Loucy (cell line): ENCODE results near the gene TMCO6.

Source experiments
- H2AFZ ChIP-seq: fragments of 200-600 bp; sonication (generic); 2 replicates; pipeline ENCODE4 v1.6.0; 2016; ENCODE audit warnings: antibody characterized with exemption, mild to moderate bottlenecking, low read length, moderate library complexity
- H3F3A ChIP-seq: fragments of 200-600 bp; 2 replicates; pipeline ENCODE4 v1.6.0; 2016; ENCODE audit warnings: antibody characterized with exemption, low read depth, mild to moderate bottlenecking
- H3K27me3 ChIP-seq: fragments of 200-600 bp; sonication (generic); 2 replicates; pipeline ENCODE4 v1.6.1; 2014; ENCODE audit warnings: low read length, mild to moderate bottlenecking; ENCODE audit not compliant: insufficient read depth, poor library complexity, severe bottlenecking
- H3K36me3 ChIP-seq: fragments of 200-600 bp; sonication (generic); 2 replicates; pipeline ENCODE4 v1.6.1; 2016; ENCODE audit warnings: low read length; ENCODE audit not compliant: insufficient read depth
- H3K4me1 ChIP-seq: fragments of 200-600 bp; sonication (generic); 2 replicates; pipeline ENCODE4 v1.5.1; 2014; ENCODE audit warnings: low read length, mild to moderate bottlenecking; ENCODE audit not compliant: insufficient read depth, poor library complexity, severe bottlenecking
- H3K4me2 ChIP-seq: fragments of 200-600 bp; sonication (generic); 2 replicates; pipeline ENCODE4 v1.6.0; 2014; ENCODE audit warnings: antibody characterized with exemption, low read length, low read depth, mild to moderate bottlenecking; ENCODE audit not compliant: poor library complexity, severe bottlenecking
- H3K4me3 ChIP-seq: fragments of 200-600 bp; sonication (generic); 2 replicates; pipeline ENCODE4 v1.5.1; 2014; ENCODE audit warnings: low read length, mild to moderate bottlenecking, mixed read lengths; ENCODE audit not compliant: poor library complexity, severe bottlenecking
- H3K79me2 ChIP-seq: fragments of 200-600 bp; sonication (generic); 2 replicates; pipeline ENCODE4 v1.6.1; 2014; ENCODE audit warnings: low read length; ENCODE audit not compliant: insufficient read depth
- H3K9ac ChIP-seq: fragments of 200-600 bp; sonication (generic); 2 replicates; pipeline ENCODE4 v1.6.0; 2014; ENCODE audit warnings: mild to moderate bottlenecking, low read depth, low read length, moderate library complexity; ENCODE audit not compliant: poor library complexity, severe bottlenecking
- H3K9me2 ChIP-seq: fragments of 200-600 bp; sonication (generic); replicated peaks from 2 replicates; pipeline ENCODE4 v1.6.1; 2016; ENCODE audit warnings: low read depth, low read length, mixed read lengths
- H3K9me3 ChIP-seq: fragments of 200-600 bp; sonication (generic); 2 replicates; pipeline ENCODE4 v1.6.1; 2014; ENCODE audit warnings: mild to moderate bottlenecking, antibody characterized with exemption, low read length, low read depth; ENCODE audit not compliant: insufficient read depth
- H4K20me1 ChIP-seq: fragments of 200-600 bp; sonication (generic); 2 replicates; pipeline ENCODE4 v1.6.0; 2014; ENCODE audit warnings: antibody characterized with exemption, low read length, mild to moderate bottlenecking; ENCODE audit not compliant: insufficient read depth, poor library complexity, severe bottlenecking
- CTCF ChIP-seq: fragments of 200-600 bp; sonication (generic); conservative IDR thresholded peaks from 2 replicates; pipeline ENCODE4 v1.5.1; 2014; ENCODE audit warnings: mild to moderate bottlenecking, antibody characterized with exemption, low read length
- EZH2phosphoT487 ChIP-seq: fragments of 200-600 bp; IDR thresholded peaks from 2 replicates; pipeline ENCODE4 v1.6.1; 2018; ENCODE audit warnings: antibody characterized with exemption, mild to moderate bottlenecking, moderate library complexity, borderline replicate concordance

The TMCO6 gene

GRCh38 chr5:140594169-140594568 lies 45.1 kb upstream of the TMCO6 start:
- TF ChIP-seq EZH2phosphoT487, result no peak
- no peaks in the 10 kb centered on the region for H3K4me1 ChIP-seq
- H3K79me2 ChIP-seq, result no peaks in the 10 kb centered on the region
- H3K4me2 ChIP-seq, result no peak overlapping the region
- no peaks in the 10 kb centered on the region for H3K36me3 ChIP-seq
- no peak overlapping the region for H2AFZ ChIP-seq
- no peaks in the 10 kb centered on the region for H3F3A ChIP-seq
- no peaks in the 10 kb centered on the region for H3K27me3 ChIP-seq
- H3K9me2 ChIP-seq, result no peaks in the 10 kb centered on the region
- H4K20me1 ChIP-seq, result no peaks in the 10 kb centered on the region
- no peak overlapping the region for H3K4me3 ChIP-seq
- no peak overlapping the region for H3K9ac ChIP-seq
- H3K9me3 ChIP-seq, result no peaks in the 10 kb centered on the region

GRCh38 chr5:140595538-140596300 lies 43.5 kb upstream of the TMCO6 start:
- no peak overlapping the region for H3K4me3 ChIP-seq
- no peaks in the 10 kb centered on the region for H4K20me1 ChIP-seq
- no peaks in the 10 kb centered on the region for H3K79me2 ChIP-seq
- H2AFZ ChIP-seq, result no peak overlapping the region
- no peaks in the 10 kb centered on the region for H3K36me3 ChIP-seq
- H3K4me1 ChIP-seq, result no peaks in the 10 kb centered on the region
- H3K27me3 ChIP-seq, result no peaks in the 10 kb centered on the region
- no peak overlapping the region for H3K4me2 ChIP-seq
- no peaks in the 10 kb centered on the region for H3F3A ChIP-seq
- H3K9me2 ChIP-seq, result no peaks in the 10 kb centered on the region
- TF ChIP-seq CTCF (no peak), EZH2phosphoT487 (no peak)
- no peak overlapping the region for H3K9ac ChIP-seq
- no peaks in the 10 kb centered on the region for H3K9me3 ChIP-seq

- Histone ChIP-seq H2AFZ (no peak overlapping the region), H3F3A (no peaks in the 10 kb centered on the region), H3K27me3 (no peaks in the 10 kb centered on the region), H4K20me1 (no peaks in the 10 kb centered on the region), H3K9me3 (no peaks in the 10 kb centered on the region), H3K4me1 (no peaks in the 10 kb centered on the region), H3K4me2 (no peak overlapping the region), H3K36me3 (no peaks in the 10 kb centered on the region), H3K9ac (no peak overlapping the region), H3K4me3 (no peak overlapping the region), H3K79me2 (no peaks in the 10 kb centered on the region), H3K9me2 (no peaks in the 10 kb centered on the region)
- TF ChIP-seq EZH2phosphoT487, result no peak
These were observed 42.9 kb upstream of the TMCO6 start for GRCh38 chr5:140596321-140596741.

GRCh38 chr5:140598836-140599235 lies 40.4 kb upstream of the TMCO6 start:
- Histone ChIP-seq H3K9me2 (no peaks in the 10 kb centered on the region), H3K36me3 (no peaks in the 10 kb centered on the region), H4K20me1 (no peaks in the 10 kb centered on the region), H3K79me2 (no peaks in the 10 kb centered on the region), H3F3A (no peaks in the 10 kb centered on the region), H3K4me1 (no peaks in the 10 kb centered on the region), H3K4me2 (no peak overlapping the region), H2AFZ (no peak overlapping the region), H3K9ac (no peak overlapping the region), H3K9me3 (no peaks in the 10 kb centered on the region), H3K4me3 (no peak overlapping the region), H3K27me3 (no peaks in the 10 kb centered on the region)
- TF ChIP-seq CTCF, result no peak
- TF ChIP-seq EZH2phosphoT487, result no peak
